HG02610 (cell line): ENCODE measurements around the gene PRKCZ.
A peak's percentile ranks its signal among the peaks of the same experiment; 100 is the strongest.

Experiments used
- ATAC-seq: cut with Tn5 transposase; IDR thresholded peaks from one replicate; pipeline ENCODE4 v1.9.1; 2021; ENCODE audit warnings: mild to moderate bottlenecking, moderate library complexity; ENCODE audit not compliant: unreplicated experiment

The PRKCZ gene

DNA sequence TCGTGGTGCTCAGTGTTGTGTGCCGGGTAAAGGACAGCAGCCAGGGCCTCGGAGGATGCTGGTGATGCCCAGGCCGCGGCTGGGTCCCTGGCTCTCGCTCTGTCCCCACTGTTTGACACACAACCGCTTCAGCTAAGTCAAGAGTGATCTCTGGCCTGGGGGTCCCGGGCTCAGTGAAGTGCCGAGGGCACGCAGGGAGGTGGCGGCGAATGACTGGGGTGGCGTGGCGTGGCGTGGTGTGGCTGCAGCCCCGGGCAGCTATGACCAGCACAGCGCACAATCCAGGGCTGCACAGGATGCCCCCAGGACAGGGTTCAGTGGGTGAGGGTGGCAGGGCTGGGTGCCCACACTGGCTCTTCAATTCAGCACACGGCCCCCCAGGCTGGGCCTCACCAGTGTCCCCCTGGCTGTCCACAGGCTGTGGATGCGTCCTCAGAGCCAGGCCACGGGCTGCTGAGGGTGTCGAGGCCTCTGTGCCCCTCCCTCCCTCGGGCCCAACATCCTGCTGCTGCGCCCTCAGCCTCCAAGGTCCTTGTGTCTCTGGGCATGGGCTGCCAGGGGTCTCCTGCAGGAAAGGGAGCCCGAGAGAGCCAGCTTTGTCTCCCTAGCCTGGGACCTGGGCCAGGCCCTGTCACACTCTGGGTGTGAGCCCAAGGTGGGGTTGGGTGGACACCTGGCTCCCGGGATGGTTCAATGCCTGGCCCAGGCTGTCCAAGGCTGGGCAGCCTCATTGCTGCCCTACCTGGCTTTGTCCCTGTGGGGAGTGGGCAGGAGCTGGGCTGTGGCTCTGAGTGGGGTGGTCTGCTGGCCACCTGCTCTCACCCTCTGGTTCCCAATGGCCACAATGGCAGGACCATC is 165.9 kb downstream of the PRKCZ start:
- no peak for ATAC-seq

DNA sequence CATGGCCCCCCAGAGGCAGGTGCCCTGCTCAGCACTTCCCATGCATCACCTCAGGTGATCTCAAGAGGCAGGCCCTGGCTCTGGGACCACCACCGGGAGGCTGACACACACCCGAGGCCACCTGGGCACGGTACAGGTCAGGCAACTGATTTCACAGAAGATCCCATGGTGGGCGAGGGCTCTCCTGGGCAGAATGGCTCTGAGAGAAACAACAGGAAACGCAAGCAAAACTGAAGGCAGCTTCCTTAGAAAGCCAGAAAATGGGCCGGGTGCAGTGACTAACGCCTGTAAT is 166.5 kb downstream of the PRKCZ start:
- no peak for ATAC-seq

DNA sequence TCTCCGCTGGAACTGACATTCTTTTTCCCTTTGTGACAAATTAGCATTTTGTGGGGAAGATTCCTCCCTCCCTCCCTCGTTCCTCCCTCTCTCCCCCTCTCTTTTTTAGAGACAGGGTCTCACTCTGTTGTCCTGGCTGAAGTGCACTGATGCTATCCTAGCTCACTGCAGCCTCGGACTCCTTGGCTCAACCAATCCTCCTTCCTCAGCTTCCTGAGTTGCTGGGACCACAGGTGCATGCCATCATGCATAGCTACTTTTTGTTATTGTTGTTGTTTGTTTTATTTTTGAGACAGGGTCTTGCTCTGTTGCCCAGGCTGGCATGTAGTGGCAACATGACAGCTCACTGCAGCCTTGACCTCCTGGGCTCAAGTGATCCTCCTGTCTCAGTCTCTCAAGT is 171.1 kb downstream of the PRKCZ start:
- ATAC-seq, result no peak

DNA sequence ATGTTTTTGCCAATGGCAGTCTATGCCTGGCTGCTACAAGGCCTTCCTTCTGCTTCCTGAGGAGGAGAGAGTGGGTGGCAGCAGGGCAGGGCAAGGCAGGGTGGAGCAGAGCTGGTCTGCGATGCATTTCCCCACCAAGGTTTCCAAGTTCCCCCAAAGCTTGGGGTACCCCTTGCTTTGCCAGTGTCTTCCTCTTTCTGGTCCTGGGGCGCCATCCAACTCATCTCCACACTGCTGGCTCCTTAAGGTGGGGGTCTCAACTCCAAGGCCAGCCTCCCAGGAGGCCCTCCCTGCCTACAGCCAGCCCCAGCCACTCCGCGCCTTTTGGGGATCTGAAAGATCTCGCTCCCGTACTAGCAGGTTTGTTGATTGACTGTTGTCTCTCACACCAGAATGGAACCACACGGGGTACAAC is 174.0 kb downstream of the PRKCZ start:
- ATAC-seq, result no peak

DNA sequence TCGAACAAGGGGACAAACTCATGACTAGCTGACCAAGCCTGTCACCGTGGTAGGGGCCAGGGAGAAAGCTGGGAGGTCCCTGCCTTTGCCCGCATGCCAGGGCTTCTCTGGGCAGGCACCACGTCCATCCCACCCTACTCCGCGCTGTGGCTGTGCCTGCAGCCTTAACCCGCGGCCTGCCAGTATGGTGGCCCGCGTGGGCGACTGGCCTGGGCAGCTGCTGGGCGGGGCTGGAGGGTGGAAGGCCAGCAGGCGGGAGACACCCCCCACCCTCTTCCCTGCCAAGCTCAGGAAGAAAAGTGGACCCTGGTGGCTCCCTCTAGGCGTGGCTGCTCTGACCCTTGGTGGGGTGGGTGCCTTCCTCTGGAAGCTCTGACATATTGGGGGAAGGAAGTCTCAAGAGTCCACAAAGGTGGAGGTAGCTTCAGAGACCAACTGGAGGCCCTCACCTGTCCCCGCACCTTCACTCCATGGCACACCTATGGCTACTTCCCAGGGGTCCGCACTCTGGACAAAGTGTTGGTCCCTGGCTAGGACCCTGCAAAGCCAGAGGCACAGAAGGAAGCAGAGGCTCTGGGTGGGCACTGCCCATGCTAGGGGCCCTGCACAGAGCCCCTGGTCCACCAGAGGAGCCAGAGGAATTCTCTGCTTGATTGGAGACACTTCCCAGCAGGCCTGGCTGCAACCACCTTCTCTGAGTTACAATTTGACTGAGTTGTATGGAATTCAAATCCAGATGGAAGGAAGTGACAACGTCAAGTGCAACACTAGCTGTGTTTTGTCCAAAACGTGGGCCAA is 174.6 kb downstream of the PRKCZ start:
- ATAC-seq, result no peak

DNA sequence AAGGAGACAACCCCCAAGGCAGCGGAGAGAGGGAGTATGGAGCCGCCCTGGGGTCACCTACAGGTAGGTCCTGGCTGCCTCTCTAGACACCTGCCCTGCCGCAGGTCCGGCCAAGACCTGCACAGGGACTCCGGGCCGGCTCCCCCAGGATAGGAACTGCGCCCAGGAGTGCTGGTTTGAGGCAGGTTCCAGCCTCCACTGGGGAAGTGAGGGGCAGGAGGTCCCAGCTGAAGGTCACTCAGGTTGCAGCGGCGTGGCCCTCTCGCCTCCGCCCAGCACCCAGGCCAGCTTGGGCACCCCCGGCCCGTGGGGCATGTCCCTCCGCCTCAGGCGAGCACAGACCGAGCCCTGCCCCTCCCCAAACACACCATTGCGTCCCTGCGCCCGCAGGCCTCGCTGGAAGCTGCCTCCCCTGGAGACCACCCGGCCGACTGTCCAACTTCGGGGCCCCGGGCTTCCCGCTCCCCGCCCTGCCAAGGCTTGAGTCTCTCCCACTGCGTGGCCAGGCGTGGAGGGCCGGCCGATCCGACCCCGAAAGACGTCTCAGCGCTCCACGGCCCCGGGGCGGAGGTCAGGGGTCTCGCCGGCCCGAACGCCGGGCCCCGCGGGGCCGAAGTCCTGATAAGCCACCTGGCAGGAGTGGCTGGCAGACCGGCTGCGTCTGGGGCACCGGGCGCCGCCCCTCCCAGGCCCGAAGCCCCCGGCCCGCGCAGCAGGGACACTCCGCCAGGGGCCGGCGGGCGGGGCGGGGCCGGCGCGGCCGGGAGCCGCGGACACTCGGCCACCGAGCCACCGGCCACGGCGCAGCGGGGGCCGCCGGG is 176.5 kb downstream of the PRKCZ start:
- ATAC-seq, result no peak

DNA sequence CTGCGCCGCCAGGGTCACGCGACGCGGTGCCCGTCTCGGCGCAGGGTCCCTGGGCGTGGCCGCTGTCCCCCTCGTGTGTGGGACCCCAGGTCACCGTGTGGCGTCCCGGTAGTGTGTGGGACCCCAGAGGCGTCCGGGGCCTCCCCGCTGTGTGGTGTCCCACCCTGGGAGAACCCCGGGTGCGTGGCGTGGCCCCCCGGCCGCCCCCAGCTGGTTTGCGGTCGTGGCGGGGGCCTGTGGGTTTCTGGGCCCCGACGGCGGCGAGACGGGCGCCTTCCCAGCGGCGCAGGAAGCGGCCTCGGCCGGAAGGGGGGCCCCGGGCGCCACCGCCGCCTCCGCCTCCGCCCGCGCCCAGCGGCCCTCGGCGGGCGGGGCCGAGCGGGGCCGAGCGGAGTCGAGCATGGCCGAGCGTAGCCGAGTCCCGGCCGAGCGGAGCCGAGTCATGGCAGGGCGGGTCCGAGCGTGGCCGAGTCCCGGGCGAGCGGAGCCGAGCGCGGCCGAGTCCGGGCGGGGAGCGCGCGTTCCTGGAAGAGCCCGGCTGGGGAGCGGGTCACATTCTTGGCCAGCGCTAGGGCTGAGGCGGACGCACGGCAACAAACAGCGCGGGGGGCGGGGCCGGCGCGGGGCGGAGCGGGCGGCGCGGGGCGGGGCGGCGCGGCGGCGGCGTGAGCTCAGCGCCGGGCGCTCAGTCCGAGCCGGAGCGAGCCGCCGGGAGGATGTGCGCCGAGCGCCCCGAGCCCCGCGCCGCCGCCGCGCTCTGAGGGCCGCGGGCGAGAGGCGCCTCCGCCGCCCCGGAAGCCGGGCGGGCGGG is 177.3 kb downstream of the PRKCZ start:
- peak; percentile 86 for ATAC-seq

DNA sequence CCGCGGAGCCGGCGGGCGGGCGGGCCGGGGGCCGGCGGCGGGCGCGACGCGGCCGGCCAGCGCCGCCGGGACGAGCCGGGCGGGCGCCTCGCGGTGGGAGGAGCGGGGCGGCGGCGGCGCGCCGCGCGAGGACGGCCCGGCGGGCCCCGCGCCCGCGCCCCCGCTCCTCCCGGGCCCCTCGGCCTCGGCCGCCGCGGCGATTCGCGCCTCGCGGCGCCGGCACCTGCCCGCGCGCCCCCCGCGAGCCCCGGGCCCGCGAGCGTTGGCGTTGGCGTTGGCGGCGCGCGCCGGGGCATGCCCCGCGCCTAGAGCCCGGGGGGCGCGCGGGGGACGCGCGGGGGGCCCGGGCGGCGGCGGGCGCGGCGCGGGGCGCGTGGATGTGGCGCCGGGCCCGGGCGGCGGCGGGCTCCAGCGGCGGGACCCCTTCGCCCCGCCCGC is 178.0 kb downstream of the PRKCZ start, which contains the start of gene SKI:
Gene SKI (plus strand): TSS at position 163 of the 438 bp plus-strand sequence. CDS start 448 bp downstream, outside the sequence.
- peak; percentile 2 for ATAC-seq

DNA sequence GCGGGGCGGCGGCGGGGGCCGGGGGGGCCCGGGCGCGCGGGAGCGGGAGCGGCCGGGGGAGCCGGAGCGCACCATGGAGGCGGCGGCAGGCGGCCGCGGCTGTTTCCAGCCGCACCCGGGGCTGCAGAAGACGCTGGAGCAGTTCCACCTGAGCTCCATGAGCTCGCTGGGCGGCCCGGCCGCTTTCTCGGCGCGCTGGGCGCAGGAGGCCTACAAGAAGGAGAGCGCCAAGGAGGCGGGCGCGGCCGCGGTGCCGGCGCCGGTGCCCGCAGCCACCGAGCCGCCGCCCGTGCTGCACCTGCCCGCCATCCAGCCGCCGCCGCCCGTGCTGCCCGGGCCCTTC is 178.5 kb downstream of the PRKCZ start:
- ATAC-seq, result no peak

DNA sequence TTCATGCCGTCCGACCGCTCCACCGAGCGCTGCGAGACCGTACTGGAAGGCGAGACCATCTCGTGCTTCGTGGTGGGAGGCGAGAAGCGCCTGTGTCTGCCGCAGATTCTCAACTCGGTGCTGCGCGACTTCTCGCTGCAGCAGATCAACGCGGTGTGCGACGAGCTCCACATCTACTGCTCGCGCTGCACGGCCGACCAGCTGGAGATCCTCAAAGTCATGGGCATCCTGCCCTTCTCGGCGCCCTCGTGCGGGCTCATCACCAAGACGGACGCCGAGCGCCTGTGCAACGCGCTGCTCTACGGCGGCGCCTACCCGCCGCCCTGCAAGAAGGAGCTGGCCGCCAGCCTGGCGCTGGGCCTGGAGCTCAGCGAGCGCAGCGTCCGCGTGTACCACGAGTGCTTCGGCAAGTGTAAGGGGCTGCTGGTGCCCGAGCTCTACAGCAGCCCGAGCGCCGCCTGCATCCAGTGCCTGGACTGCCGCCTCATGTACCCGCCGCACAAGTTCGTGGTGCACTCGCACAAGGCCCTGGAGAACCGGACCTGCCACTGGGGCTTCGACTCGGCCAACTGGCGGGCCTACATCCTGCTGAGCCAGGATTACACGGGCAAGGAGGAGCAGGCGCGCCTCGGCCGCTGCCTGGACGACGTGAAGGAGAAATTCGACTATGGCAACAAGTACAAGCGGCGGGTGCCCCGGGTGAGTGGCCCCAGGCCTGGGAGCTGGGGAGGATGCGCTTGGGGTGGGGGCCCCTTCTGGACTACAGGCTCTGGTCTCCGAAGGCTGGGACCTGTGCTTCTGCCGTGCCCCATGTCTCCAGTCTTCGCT is 179.0 kb downstream of the PRKCZ start:
- no peak for ATAC-seq

DNA sequence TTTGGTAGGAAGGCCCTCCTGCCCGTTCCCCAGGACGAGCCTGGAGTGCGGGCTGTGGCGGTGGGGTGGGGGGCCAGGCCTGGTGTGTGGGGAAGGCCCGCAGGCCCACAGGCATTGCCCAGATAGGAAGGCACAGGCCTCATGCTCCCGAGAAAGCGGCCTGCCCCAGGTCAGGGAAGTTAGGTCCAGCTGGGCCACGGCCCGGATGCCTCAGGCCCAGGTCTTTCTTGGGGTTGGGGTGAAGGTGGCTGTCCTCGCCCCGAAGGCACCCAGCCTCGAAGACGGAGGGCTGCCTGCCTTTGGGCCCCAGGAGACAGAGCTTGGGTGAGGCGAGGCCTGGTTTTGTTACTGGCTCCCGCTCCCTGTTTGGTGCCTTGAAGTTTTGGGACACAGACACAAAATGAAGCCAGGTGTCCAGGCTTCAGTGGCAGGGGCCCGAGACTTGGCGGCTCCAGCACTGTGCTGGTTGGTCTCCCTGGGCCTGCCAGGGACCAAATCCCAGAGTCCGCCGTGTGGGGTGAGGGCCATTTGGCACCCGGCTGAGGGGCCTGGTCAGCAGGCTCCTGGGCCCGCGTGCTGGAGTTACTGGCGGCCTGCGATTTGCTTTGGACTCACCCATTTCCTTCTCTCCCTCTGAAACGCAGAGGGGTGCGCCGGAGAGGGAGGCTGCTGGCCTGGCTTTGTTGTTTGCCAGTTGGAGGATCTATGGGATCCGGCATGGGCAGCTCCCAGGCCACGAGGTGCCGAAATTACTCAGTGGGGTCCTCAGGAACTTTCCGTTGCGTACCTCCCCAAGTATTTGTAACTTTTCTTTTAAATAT is 179.9 kb downstream of the PRKCZ start:
- ATAC-seq, result no peak

DNA sequence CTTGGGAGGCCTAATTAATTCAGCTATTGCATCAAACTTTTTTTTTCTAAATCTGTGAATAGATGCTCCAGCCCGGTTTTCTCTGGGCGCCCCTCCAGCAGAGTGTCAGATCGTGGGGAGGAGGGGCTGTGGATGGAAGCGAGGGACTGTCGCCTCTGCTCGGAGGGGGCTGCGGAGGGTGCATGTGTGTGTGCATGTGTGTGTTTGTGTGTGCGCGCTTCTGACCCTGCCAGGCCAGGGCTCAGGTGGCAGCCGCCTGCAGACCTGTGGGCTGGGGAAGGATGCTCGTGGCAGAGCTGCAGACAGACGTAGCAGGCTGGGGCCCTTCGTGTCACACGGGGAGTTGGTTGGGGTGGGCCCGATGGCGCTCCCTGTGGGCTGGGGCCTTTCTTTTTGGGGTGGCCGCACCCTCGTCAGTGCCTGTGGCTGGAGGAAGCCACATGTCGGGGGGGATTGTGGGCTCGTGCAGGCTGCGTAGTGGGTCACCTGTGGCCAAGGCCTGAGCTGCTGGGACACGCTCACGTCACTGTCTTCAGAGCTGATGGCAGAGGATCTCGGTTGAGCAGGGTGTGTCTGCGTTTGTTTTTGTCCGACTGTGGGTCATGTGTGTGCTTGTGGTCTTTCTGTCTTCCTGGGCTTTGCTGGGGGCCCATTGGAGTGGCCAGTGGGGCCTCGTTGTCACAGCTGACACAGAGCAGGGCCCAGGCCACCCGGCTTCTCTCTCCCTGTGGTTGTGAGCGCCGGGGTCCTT is 180.7 kb downstream of the PRKCZ start:
- ATAC-seq, result no peak

DNA sequence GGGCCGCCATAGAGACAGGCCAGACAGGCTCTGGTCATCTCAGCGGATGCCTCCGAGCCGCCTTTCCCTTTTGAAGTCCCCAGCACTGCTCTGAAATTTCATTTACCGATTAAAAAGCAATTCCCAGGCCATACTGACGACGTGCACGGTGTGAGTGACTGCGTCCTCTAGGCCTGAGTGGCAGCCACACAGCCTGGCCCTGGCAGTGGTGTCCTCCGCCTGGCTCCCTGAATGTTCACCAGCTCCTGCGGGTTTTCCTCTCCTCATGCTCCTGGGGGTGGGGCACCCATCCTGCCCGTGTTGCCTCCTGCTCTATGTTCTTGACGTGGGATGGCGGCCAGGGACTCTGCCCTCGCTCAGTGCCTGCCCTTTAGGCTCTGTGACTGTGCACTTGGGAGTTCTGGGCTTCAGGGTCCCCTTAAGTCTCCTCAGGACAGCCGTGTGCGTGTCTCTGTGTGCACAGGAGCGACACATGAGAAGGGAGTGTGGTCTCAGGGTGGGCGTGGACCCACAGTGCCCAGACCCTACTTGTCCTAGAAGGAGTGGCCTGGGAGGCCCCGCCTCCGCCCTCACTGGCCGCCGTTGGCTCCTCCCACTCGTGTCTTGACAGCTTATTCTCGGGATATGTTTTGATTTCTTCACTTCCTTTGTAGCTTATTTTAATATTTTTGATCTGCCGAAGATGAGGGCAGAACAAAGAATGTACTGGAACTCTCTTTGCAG is 181.5 kb downstream of the PRKCZ start:
- ATAC-seq, result no peak

DNA sequence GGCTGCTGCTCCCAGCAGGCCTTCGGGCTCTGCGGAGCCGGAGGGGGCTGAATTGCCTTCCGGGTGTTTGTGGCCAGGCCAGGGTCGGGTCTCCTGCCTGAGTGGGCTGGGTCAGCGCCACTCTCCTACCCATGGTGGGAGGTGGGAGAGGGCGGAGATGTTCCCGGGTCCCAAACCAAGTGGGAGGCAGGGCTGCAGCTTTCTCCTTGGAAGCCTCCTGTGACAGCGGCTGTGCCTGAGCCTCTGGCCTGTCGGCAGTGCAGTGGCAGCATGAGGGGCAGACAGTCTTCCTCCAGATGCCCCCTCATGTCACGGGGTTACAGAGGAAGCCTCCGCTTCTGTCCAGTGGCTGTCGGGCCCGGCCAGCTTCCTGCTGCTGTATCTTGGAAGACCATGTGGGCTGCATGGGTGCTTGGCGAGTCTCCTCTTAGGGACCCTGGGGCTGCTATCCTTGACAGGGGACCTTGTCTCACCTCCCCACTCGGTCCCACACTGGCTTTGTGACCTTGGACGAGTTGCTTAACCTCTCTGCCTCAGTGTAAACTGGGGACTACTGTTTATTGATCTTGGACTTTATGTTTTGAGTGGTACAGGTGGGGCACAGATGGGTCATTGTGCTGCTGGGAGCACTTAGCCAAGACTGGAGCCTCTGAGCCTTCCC is 182.2 kb downstream of the PRKCZ start:
- no peak for ATAC-seq

DNA sequence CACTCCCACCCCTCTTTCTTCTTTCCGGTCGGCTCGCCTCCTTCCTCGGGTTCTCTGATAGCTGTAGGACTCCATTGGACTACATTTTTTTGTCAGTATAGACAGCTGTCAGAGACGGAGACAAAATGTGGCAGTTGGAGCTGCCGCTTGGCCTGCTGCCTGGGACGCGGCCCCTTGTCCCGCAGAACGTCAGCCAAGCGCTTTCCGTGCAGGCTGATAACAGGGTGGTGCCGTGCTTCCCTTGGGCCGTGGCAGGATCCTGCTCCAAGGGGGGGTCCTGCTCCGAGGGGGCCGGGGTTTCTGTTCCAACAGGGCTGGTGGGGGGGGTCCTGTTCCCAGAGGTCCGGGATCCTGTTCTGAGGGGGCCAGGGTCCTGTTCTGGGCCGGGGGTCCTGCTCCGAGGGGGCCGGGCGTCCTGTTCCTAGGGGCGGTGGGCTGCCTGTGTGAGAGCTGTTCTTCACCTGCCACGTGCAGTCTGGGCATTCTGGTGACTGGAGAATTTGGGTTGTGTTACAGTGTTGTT is 182.8 kb downstream of the PRKCZ start:
- ATAC-seq, result no peak

DNA sequence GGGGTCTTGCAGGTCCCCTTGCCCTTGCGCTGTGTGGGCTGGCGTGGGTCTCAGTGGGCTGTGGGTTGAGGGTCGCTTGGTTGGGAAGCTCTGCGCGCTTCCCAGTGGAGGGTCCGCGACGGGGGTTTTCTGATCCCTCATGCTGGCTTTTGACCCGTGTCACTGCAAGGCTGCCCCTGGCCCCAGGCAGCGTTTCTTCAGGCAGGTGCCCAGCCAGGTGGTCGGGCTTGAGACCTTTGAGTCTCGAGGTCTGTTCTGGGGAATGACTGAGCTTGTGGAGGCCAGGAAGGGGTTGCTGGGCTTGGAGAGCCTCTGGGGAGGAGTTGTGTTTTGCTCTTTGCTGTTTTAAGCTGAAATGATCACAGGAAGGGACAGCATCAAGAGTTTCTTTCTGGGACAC is 183.3 kb downstream of the PRKCZ start:
- ATAC-seq, result no peak
